GM23338 (cell line): ENCODE results near the gene PHLDB2. TPM values are rescaled to one million over a fixed set of nuclear protein-coding genes. Genes with fewer than 3 reads are reported as not detected.

Source experiments
- ATAC-seq: fragments of 200-7000 bp; cut with Tn5 transposase; 3 replicates; pipeline ENCODE4 v1.9.1; 2020
- DNase-seq: peaks from one replicate; pipeline ENCODE4 v3.0.0-alpha.2; 2015; ENCODE audit warnings: low spot score
- H2AFZ ChIP-seq: fragments of 200-600 bp; sonication (generic); 2 replicates; pipeline ENCODE4 v1.8.0; 2016; ENCODE audit warnings: antibody characterized with exemption, mild to moderate bottlenecking, moderate library complexity
- H3F3A ChIP-seq: fragments of 200-600 bp; sonication (generic); replicated peaks from 2 replicates; pipeline ENCODE4 v1.8.0; 2017; ENCODE audit warnings: antibody characterized with exemption, mixed run types, low read depth
- H3K27ac ChIP-seq: fragments of 200-600 bp; sonication (generic); 2 replicates; pipeline ENCODE4 v1.6.1; 2016; ENCODE audit warnings: low read depth
- H3K27me3 ChIP-seq: fragments of 200-600 bp; sonication (generic); 2 replicates; pipeline ENCODE4 v1.8.0; 2016; ENCODE audit warnings: mild to moderate bottlenecking, mixed run types, moderate library complexity; ENCODE audit not compliant: insufficient read depth
- H3K36me3 ChIP-seq: fragments of 200-600 bp; sonication (generic); 2 replicates; pipeline ENCODE4 v1.8.0; 2016; ENCODE audit warnings: mild to moderate bottlenecking; ENCODE audit not compliant: insufficient read depth
- H3K4me1 ChIP-seq: fragments of 200-600 bp; sonication (generic); 2 replicates; pipeline ENCODE4 v1.8.0; 2016; ENCODE audit warnings: mild to moderate bottlenecking, moderate library complexity; ENCODE audit not compliant: insufficient read depth
- H3K4me2 ChIP-seq: fragments of 200-600 bp; sonication (generic); 2 replicates; pipeline ENCODE4 v1.7.1; 2017; ENCODE audit warnings: mixed run types
- H3K4me3 ChIP-seq: fragments of 200-600 bp; sonication (generic); 2 replicates; pipeline ENCODE4 v1.6.1; 2016; ENCODE audit warnings: mixed run types
- H3K79me2 ChIP-seq: fragments of 200-600 bp; sonication (generic); replicated peaks from 2 replicates; pipeline ENCODE4 v1.8.0; 2017; ENCODE audit warnings: mild to moderate bottlenecking; ENCODE audit not compliant: insufficient read depth
- H3K9me2 ChIP-seq: fragments of 200-600 bp; sonication (generic); 2 replicates; pipeline ENCODE4 v1.8.0; 2017; ENCODE audit not compliant: insufficient read depth
- H4K20me1 ChIP-seq: fragments of 200-600 bp; sonication (generic); replicated peaks from 2 replicates; pipeline ENCODE4 v1.8.0; 2017; ENCODE audit warnings: mild to moderate bottlenecking; ENCODE audit not compliant: insufficient read depth
- H3K27ac Mint-ChIP-seq: 2 replicates; pipeline ENCODE4 v1.8.0; 2020; ENCODE audit warnings: inconsistent platforms, mild to moderate bottlenecking, moderate library complexity, mixed read lengths
- H3K27me3 Mint-ChIP-seq: 3 replicates; pipeline ENCODE4 v1.8.0; 2022; ENCODE audit warnings: low read depth, mild to moderate bottlenecking, moderate library complexity, mixed read lengths, inconsistent platforms; ENCODE audit not compliant: insufficient read depth, poor library complexity
- H3K36me3 Mint-ChIP-seq: 3 replicates; pipeline ENCODE4 v1.8.0; 2021; ENCODE audit warnings: low read depth, mild to moderate bottlenecking, inconsistent platforms, moderate library complexity, mixed read lengths
- H3K4me1 Mint-ChIP-seq: 3 replicates; pipeline ENCODE4 v1.8.0; 2020; ENCODE audit warnings: mild to moderate bottlenecking, inconsistent platforms, mixed read lengths
- H3K4me3 Mint-ChIP-seq: 3 replicates; pipeline ENCODE4 v1.8.0; 2021; ENCODE audit warnings: moderate library complexity, mild to moderate bottlenecking, inconsistent platforms, mixed read lengths
- H3K9me3 Mint-ChIP-seq: 3 replicates; pipeline ENCODE4 v1.8.0; 2020; ENCODE audit warnings: moderate library complexity, mild to moderate bottlenecking, inconsistent platforms, mixed read lengths
- CREB1 ChIP-seq: fragments of 250-450 bp; sonication (Bioruptor Pico); IDR thresholded peaks from 2 replicates; pipeline ENCODE4 v1.5.0; 2020; ENCODE audit warnings: low read depth, mild to moderate bottlenecking, moderate library complexity
- EZH2phosphoT487 ChIP-seq: fragments of 200-600 bp; sonication (generic); IDR thresholded peaks from one replicate; pipeline ENCODE4 v1.8.1; 2018; ENCODE audit warnings: antibody characterized with exemption; ENCODE audit not compliant: unreplicated experiment
- JUNB ChIP-seq: IDR thresholded peaks from one replicate; pipeline ENCODE4 v1.6.1; 2016; ENCODE audit warnings: antibody characterized with exemption; ENCODE audit not compliant: unreplicated experiment
- NANOG ChIP-seq: IDR thresholded peaks from 2 replicates; pipeline ENCODE4 v1.6.1; 2016; ENCODE audit warnings: antibody characterized with exemption, borderline replicate concordance
- POLR2AphosphoS5 ChIP-seq: IDR thresholded peaks from 2 replicates; pipeline ENCODE4 v1.6.1; 2016; ENCODE audit warnings: antibody characterized with exemption, low read depth
- STAT1 ChIP-seq: IDR thresholded peaks from one replicate; pipeline ENCODE4 v1.6.1; 2016; ENCODE audit warnings: antibody characterized with exemption; ENCODE audit not compliant: unreplicated experiment
- ZNF462 ChIP-seq: fragments of 250-450 bp; sonication (Bioruptor Pico); IDR thresholded peaks from 2 replicates; pipeline ENCODE4 v1.5.0; 2020; ENCODE audit warnings: mild to moderate bottlenecking, moderate library complexity
- polyA plus RNA-seq: library from polyadenylated mRNA; unstranded; fragments of >200 nt; fragmentation: Nextera tagmentation; extraction: Ambion mirVana; gene quantifications from 2 replicates; pipeline ENCODE4 v1.2.1, GENCODE V29; 2016
- total RNA-seq: library from RNA; depleted of rRNA; stranded (reverse); fragments of >200 nt; shearing (Covaris generic); gene quantifications from 2 replicates; pipeline ENCODE4 v1.2.3, GENCODE V29; 2014
- TF ChIP-seq, protein P1 (sequence below): IDR thresholded peaks from one replicate; pipeline ENCODE4 v1.6.1; 2018; ENCODE audit warnings: antibody characterized with exemption; ENCODE audit not compliant: unreplicated experiment
- TF ChIP-seq, protein P2 (sequence below), 2 experiments: fragments of 200-600 bp in 1 of 2; sonication (generic) in 1 of 2; conservative IDR thresholded peaks; 2 replicates each; pipeline versions ENCODE4 v1.5.1 to v1.6.1; 2016 to 2017; ENCODE audit warnings: antibody characterized with exemption in 2 of 2, low read depth in 2 of 2, mild to moderate bottlenecking in 2 of 2, moderate library complexity in 1 of 2

Gene PHLDB2
- total and polyA plus RNA-seq, 2 experiments from 2014 or later = 19.5 to 33.7 TPM

DNA sequence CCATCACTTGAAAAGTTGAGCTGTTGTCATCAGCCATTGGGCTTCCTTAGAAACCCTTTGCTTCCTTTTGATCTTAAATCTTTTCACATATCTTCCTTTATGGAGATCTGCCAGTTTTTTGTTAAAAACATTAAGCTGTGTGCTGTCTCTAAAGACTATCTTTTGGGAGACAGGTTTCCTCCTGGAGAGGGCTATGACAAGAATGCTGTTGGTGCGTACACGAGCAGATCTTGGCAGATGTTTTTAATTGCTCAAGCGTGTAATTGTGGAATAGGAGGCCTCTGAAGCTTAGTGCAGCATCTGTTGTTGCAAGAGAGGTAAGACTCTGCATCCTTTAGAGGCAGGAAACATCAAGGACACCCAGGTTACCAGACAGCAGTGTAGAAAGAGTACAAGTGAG, 56.8 kb downstream of the PHLDB2 start:
- Mint-ChIP-seq H3K27ac (0 out of 2 replicates have a peak overlapping the region, but pooled peaks have one; percentile 30), H3K36me3 (peaks cover 26% of the 10 kb centered on the region), H3K9me3 (no peaks in the 10 kb centered on the region), H3K4me3 (peak overlapping the region; percentile 29; the same call in 1 of the 3 replicates), H3K4me1 (peaks cover 70% of the 10 kb centered on the region), H3K27me3 (peaks cover 29% of the 10 kb centered on the region)
- Histone ChIP-seq H3K4me2 (peak overlapping the region; percentile 25), H3F3A (no peaks in the 10 kb centered on the region; the same call in 1 of the 2 replicates), H3K9me2 (no peaks in the 10 kb centered on the region), H3K27me3 (peaks cover 32% of the 10 kb centered on the region), H3K4me1 (peaks cover 64% of the 10 kb centered on the region), H3K27ac (peak overlapping the region; percentile 16; the same call in 1 of the 2 replicates), H4K20me1 (no peaks in the 10 kb centered on the region), H3K79me2 (no peaks in the 10 kb centered on the region), H2AFZ (no peak overlapping the region), H3K4me3 (peak overlapping the region; percentile 23; the same call in 1 of the 2 replicates), H3K36me3 (no peaks in the 10 kb centered on the region)
- TF ChIP-seq, protein P1, sequence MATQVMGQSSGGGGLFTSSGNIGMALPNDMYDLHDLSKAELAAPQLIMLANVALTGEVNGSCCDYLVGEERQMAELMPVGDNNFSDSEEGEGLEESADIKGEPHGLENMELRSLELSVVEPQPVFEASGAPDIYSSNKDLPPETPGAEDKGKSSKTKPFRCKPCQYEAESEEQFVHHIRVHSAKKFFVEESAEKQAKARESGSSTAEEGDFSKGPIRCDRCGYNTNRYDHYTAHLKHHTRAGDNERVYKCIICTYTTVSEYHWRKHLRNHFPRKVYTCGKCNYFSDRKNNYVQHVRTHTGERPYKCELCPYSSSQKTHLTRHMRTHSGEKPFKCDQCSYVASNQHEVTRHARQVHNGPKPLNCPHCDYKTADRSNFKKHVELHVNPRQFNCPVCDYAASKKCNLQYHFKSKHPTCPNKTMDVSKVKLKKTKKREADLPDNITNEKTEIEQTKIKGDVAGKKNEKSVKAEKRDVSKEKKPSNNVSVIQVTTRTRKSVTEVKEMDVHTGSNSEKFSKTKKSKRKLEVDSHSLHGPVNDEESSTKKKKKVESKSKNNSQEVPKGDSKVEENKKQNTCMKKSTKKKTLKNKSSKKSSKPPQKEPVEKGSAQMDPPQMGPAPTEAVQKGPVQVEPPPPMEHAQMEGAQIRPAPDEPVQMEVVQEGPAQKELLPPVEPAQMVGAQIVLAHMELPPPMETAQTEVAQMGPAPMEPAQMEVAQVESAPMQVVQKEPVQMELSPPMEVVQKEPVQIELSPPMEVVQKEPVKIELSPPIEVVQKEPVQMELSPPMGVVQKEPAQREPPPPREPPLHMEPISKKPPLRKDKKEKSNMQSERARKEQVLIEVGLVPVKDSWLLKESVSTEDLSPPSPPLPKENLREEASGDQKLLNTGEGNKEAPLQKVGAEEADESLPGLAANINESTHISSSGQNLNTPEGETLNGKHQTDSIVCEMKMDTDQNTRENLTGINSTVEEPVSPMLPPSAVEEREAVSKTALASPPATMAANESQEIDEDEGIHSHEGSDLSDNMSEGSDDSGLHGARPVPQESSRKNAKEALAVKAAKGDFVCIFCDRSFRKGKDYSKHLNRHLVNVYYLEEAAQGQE = no peak
- TF ChIP-seq POLR2AphosphoS5 (no peak), EZH2phosphoT487 (no peak), NANOG (no peak), JUNB (no peak)
- TF ChIP-seq, protein P2, sequence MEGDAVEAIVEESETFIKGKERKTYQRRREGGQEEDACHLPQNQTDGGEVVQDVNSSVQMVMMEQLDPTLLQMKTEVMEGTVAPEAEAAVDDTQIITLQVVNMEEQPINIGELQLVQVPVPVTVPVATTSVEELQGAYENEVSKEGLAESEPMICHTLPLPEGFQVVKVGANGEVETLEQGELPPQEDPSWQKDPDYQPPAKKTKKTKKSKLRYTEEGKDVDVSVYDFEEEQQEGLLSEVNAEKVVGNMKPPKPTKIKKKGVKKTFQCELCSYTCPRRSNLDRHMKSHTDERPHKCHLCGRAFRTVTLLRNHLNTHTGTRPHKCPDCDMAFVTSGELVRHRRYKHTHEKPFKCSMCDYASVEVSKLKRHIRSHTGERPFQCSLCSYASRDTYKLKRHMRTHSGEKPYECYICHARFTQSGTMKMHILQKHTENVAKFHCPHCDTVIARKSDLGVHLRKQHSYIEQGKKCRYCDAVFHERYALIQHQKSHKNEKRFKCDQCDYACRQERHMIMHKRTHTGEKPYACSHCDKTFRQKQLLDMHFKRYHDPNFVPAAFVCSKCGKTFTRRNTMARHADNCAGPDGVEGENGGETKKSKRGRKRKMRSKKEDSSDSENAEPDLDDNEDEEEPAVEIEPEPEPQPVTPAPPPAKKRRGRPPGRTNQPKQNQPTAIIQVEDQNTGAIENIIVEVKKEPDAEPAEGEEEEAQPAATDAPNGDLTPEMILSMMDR (conservative IDR thresholded peaks at IDR 0.05; ENCODE audit: low read depth in 2 of 2) = no peak
- peak; percentile 11 for DNase-seq
- ATAC-seq = no peak

DNA sequence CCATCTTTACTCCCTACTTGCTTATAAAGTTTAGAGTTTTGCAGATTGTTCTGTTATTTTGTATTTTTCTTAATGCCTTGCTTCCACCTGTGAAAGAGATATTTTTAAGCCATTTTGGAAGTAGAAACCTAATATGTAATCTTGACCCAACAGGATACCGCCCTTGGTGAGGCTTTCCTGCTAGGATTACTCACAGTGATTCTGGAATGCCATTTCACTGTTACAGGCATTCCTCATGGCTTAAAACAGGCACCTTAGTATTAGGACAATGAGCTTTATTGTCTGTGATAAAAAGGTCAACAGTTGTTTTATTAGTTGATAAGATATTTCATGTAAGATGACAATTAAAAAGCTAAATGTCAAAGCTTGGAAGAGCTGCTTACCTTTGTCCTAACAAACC, 58.2 kb downstream of the PHLDB2 start:
- no peak overlapping the region for H3K27ac ChIP-seq
- H3K4me3 ChIP-seq = no peak overlapping the region
- TF ChIP-seq CREB1 (CRISPR knock-in tag) = no peak
- no peak for TF ChIP-seq STAT1
- TF ChIP-seq ZNF462 (CRISPR knock-in tag) = no peak
- no peak for TF ChIP-seq EZH2phosphoT487
- no peak for TF ChIP-seq JUNB

More for the DNA sequence above, 58.2 kb downstream of the PHLDB2 start:
- Histone ChIP-seq H3K27me3 (peaks cover 37% of the 10 kb centered on the region), H2AFZ (no peak overlapping the region), H3K4me1 (peaks cover 52% of the 10 kb centered on the region), H3K36me3 (no peaks in the 10 kb centered on the region), H4K20me1 (no peaks in the 10 kb centered on the region), H3K4me2 (0 out of 2 replicates have a peak overlapping the region, but pooled peaks have one; percentile 25), H3K79me2 (no peaks in the 10 kb centered on the region), H3K9me2 (no peaks in the 10 kb centered on the region), H3F3A (no peaks in the 10 kb centered on the region; the same call in 1 of the 2 replicates)
- no peaks in the 10 kb centered on the region for H3K9me3 Mint-ChIP-seq
- ATAC-seq = peak; percentile 69
- peaks cover 61% of the 10 kb centered on the region for H3K4me1 Mint-ChIP-seq
- H3K27ac Mint-ChIP-seq = no peak overlapping the region
- peaks cover 34% of the 10 kb centered on the region for H3K36me3 Mint-ChIP-seq
- DNase-seq = peak; percentile 71
- peak overlapping the region; percentile 38; the same call in 1 of the 3 replicates for H3K4me3 Mint-ChIP-seq
- peaks cover 29% of the 10 kb centered on the region for H3K27me3 Mint-ChIP-seq
